GM12872 (cell line): ENCODE measurements around the gene MAPKAPK3.

Experiments
- CTCF ChIP-seq: IDR thresholded peaks from 3 replicates; pipeline ENCODE4 v1.5.1; 2011; ENCODE audit warnings: low read depth, mild to moderate bottlenecking, low read length, moderate library complexity; ENCODE audit not compliant: insufficient read depth

MAPKAPK3 gene

GRCh38 chr3:50637945-50638344 is 21.0 kb downstream of the MAPKAPK3 start:
- no peak for TF ChIP-seq CTCF

GRCh38 chr3:50639055-50639494 is 22.1 kb downstream of the MAPKAPK3 start:
- no peak for TF ChIP-seq CTCF

- TF ChIP-seq CTCF, result no peak
Measured at GRCh38 chr3:50642382-50642781, 25.4 kb downstream of the MAPKAPK3 start.

GRCh38 chr3:50644561-50644960 is 27.6 kb downstream of the MAPKAPK3 start:
- no peak for TF ChIP-seq CTCF

- TF ChIP-seq CTCF, result no peak
Measured at GRCh38 chr3:50645378-50645777, 28.4 kb downstream of the MAPKAPK3 start.

GRCh38 chr3:50648313-50648712 is 31.4 kb downstream of the MAPKAPK3 start:
- no peak for TF ChIP-seq CTCF

- no peak for TF ChIP-seq CTCF
Measured at GRCh38 chr3:50648944-50649343, 32.0 kb downstream of the MAPKAPK3 start.
